Superior temporal gyrus (tissue), 1 donor: Measurements from ENCODE around the gene EOGT.

ENCODE experiments used
- DNase-seq: peaks from one replicate; pipeline ENCODE4 v3.0.0-alpha.2; 2016; ENCODE audit errors: extremely low spot score

The EOGT gene

DNA sequence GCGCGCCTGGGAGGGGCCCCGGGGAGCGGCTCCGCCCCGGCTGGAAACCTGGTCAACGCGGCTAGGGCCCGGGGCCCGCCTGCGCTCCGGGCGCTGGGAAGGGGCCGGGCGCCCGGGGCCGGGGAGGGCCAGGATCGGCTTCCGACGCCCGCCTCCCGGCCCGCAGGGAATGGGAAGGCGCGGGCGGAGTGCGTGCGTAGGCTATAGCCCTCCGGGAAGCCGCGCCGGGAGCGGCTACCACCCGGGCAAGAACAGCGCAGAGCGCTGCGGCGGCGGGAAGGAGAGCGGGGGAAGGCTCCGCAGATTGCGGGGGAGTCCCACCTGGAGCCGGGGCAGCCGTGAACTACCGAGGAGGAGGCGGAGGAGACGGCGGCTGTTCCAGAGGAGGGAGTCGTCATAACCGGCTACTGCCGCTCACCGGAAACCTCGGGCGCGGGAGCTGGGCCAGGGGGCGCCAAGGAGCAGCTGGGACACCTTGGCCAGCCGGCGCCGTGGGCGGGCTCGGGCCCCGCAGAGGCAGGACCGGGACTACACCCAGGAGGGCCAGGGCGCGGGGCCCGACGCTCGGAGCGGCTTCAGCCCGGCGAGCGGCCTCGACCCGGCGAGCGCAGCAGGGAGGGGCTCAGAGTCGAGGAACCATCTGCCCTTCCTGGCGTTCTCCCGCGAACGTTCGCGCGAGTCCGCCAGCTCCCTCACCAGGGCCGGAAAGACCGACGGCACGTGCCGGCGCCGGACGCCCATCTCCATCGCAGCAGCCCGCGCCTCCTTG lies at the start of gene EOGT:
EOGT (minus strand) TSS at position 432 of the 769 bp plus-strand sequence. CDS start 3,838 bp downstream, outside the sequence.
- DNase-seq, result peak; percentile 79

DNA sequence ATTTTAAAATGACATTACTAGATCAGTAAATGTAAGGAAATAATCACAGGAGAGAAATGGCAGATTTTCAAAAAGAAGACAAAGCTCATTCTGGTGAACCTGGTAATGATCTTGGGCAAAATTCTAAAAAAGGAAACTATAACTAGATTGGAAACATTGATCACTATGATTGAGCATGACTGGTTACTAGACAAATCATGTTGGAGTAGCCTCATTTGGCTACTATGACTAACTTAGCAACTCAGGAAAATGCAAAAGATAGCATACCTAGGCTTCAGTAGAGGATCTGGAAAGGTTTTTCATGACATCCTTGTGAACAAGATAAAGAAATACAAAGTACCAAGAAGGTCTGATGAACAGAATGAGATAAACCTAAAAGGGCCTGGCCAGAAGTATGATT lies 46.2 kb upstream of the EOGT start:
- no peak for DNase-seq

DNA sequence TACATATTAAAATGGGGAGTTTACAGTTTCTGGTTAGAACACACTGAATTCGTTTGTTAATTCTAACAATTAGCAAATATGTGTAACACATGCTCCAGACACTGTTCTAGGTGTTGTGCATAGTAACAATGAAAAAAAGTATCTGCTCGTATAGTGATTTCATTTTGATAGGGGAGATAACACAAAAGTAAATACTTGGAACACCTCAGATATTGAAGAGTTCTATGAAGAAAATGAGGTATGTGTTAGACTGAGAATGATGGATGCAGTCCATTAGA lies 45.4 kb upstream of the EOGT start:
- DNase-seq, result no peak

GRCh38 chr3:69058180-69058946 lies 44.9 kb upstream of the EOGT start:
- DNase-seq, result no peak

GRCh38 chr3:69052472-69052898 lies 39.0 kb upstream of the EOGT start:
- no peak for DNase-seq

GRCh38 chr3:69051756-69052471 lies 38.4 kb upstream of the EOGT start, which contains the start of gene TMF1:
Gene TMF1, minus strand, starts transcription at chr3:69052333. Its CDS starts 247 bp downstream, at chr3:69052086.
- DNase-seq, result peak; percentile 99

DNA sequence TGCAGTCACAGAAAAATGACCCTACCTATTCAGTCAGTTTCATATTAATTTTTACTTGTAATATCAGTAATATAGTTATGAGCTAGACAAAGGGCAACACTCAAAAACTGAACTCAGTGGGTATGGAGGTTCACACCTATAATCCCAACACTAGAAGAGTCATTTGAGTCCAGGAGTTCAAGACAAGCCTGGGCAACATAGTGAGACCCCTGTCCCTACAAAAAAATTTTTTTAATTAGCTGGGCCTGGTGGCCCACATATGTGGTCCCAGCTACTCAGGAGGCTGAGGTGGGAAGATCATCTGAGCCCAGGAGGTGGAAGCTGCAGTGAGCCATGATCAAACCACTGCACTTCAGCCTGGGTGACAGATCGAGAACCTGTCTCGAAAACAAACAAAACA lies 35.5 kb upstream of the EOGT start:
- no peak for DNase-seq

DNA sequence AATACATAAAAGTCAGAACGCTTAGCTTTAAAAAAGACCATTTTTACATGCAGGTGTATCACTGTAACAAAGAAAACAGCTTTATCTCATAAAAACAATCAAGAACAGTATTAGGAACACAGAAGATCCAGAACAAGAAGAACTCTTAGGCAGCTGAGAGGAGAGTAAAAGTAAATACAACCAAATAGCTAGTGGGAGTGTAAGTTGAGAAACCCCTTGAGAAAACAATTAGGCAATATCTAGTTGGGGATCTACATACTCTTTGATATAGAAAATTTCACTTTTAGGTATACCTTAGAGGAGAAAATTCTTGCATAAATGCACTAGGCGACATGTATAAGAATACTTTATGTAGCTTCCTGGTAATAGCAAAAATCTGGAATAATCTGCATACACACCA lies 31.1 kb upstream of the EOGT start:
- DNase-seq, result no peak

GRCh38 chr3:69033470-69033869 lies 20.0 kb upstream of the EOGT start:
- no peak for DNase-seq

GRCh38 chr3:69032737-69033136 lies 19.3 kb upstream of the EOGT start:
- no peak for DNase-seq

- DNase-seq, result no peak
These were observed 18.7 kb upstream of the EOGT start for GRCh38 chr3:69032142-69032541.

GRCh38 chr3:69031635-69032034 lies 18.2 kb upstream of the EOGT start:
- no peak for DNase-seq

GRCh38 chr3:69020857-69021256 lies 7.4 kb upstream of the EOGT start:
- no peak for DNase-seq

GRCh38 chr3:69020424-69020823 lies 6.9 kb upstream of the EOGT start:
- no peak for DNase-seq

- DNase-seq, result no peak
These were observed 3.4 kb upstream of the EOGT start for GRCh38 chr3:69016901-69017300.

DNA sequence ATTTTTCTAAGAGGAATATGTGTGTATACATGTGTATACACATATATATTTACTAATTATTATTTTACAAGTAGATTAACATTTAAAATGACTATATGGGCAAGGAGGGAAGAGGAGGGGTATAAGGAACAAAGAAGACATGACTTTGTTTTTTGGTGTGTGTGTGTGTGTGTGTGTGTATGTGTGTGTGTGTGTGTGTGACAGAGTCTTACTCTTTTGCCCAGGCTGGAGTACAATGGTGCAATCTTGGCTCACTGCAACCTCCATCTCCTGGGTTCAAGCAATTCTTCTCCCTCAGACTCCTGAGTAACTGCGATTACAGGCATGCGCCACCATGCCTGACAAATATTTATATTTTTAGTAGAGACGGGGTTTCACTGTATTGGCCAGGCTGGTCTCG lies 2.6 kb upstream of the EOGT start:
- no peak for DNase-seq

DNA sequence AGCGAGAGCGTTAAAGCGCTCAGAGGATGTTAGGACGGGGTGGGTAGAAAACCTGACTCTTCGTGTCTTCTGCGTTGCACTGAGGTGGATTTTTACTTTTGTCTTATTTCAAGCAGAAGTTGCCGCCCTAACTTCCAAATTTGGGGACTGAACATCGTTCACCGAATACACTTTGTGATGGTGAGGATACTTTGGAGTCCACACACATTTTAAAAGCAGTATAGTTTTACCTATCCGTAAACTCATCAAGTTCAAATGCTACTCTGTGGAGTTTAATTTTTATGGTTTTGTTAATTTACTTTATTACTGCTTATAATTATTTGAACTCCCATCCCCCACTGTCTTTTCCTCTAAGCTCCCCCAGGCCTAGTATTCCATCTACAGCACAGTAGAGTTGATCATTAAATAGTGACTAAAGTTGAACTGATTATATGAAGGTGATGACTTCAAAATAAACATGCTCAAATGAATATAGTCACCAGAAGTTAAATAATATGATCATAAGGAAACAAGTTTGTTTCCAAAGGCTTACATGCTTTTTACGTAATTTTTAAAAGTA lies 617 bp upstream of the EOGT start:
- no peak for DNase-seq

- no peak for DNase-seq
These were observed 658 bp downstream of the EOGT start for GRCh38 chr3:69012800-69013252.

GRCh38 chr3:69012100-69012799 lies 1.2 kb downstream of the EOGT start:
- no peak for DNase-seq

- no peak for DNase-seq
These were observed 2.3 kb downstream of the EOGT start for GRCh38 chr3:69011096-69011730.
